GM12878 (cell line): ENCODE data around the gene ARID3A. TPM values are rescaled to one million over a fixed set of nuclear protein-coding genes. Genes with fewer than 3 reads are reported as not detected.

Experiments
- CEBPZ ChIP-seq: fragments of 150-350 bp; IDR thresholded peaks from 2 replicates; pipeline ENCODE4 v1.6.1; 2016; ENCODE audit warnings: low read depth, low read length
- CUX1 ChIP-seq: IDR thresholded peaks from 2 replicates; pipeline ENCODE4 v1.6.1; 2012; ENCODE audit warnings: improper control_type of control experiment, low read depth, low read length; ENCODE audit not compliant: insufficient replicate concordance
- EGR1 ChIP-seq, 2 experiments: IDR thresholded peaks; 1 replicate in 1 of 2; 2 replicates in 1 of 2; pipeline ENCODE4 v1.6.1; 2011 to 2012; ENCODE audit warnings: low read depth in 2 of 2, low read length in 2 of 2, borderline replicate concordance in 1 of 2, mild to moderate bottlenecking in 1 of 2, moderate library complexity in 1 of 2
- EP300 ChIP-seq, 2 experiments: fragments of 150-350 bp in 1 of 2; IDR thresholded peaks; 2 replicates each; pipeline ENCODE4 v1.6.1; 2011 to 2012; ENCODE audit warnings: low read depth in 2 of 2, low read length in 2 of 2, borderline replicate concordance in 1 of 2, improper control_type of control experiment in 1 of 2, inconsistent platforms in 1 of 2; ENCODE audit not compliant: control insufficient read depth in 1 of 2
- HDAC2 ChIP-seq: fragments of 200-600 bp; sonication (generic); IDR thresholded peaks from 2 replicates; pipeline ENCODE4 v1.6.1; 2017
- PAX8 ChIP-seq: fragments of 450-650 bp; IDR thresholded peaks from 2 replicates; pipeline ENCODE4 v1.6.1; 2017; ENCODE audit warnings: mild to moderate bottlenecking, moderate library complexity
- PKNOX1 ChIP-seq: fragments of 450-650 bp; IDR thresholded peaks from 2 replicates; pipeline ENCODE4 v1.6.1; 2016; ENCODE audit warnings: mild to moderate bottlenecking
- POLR2AphosphoS5 ChIP-seq: IDR thresholded peaks from 2 replicates; pipeline ENCODE4 v1.6.1; 2011; ENCODE audit warnings: mild to moderate bottlenecking, low read length, inconsistent platforms
- POU2F2 ChIP-seq: IDR thresholded peaks from 3 replicates; pipeline ENCODE4 v1.6.1; 2011; ENCODE audit warnings: low read depth, mild to moderate bottlenecking, low read length, borderline replicate concordance
- SMAD1 ChIP-seq: fragments of 450-650 bp; IDR thresholded peaks from 2 replicates; pipeline ENCODE4 v1.6.1; 2018; ENCODE audit warnings: mild to moderate bottlenecking, low read depth; ENCODE audit not compliant: partially characterized antibody
- TAF1 ChIP-seq: IDR thresholded peaks from 2 replicates; pipeline ENCODE4 v1.6.1; 2011; ENCODE audit warnings: mild to moderate bottlenecking, low read depth, low read length, borderline replicate concordance
- ZBTB11 ChIP-seq: fragments of 450-650 bp; formaldehyde crosslinking; IDR thresholded peaks from 2 replicates; pipeline ENCODE4 v1.5.0; 2022; ENCODE audit warnings: mild to moderate bottlenecking, missing genetic modification characterization
- ZNF622 ChIP-seq: fragments of 450-650 bp; IDR thresholded peaks from 2 replicates; pipeline ENCODE4 v1.6.1; 2017; ENCODE audit warnings: mild to moderate bottlenecking, inconsistent platforms
- polyA plus RNA-seq, 11 experiments: library from polyadenylated mRNA; depleted of rRNA in 4 of 11; unstranded in 6 of 11; stranded (reverse) in 5 of 11; fragments of >200 nt; fragmentation: Nextera tagmentation in 4 of 11; fragmentation: Illumina TruSeq in 1 of 11; extraction: Ambion mirVana in 4 of 11; extraction: Trizol in 1 of 11; gene quantifications; 1 replicate in 1 of 11; 2 replicates in 10 of 11; pipeline versions ENCODE4 v1.2.1 to v1.2.3, GENCODE V29; 2011 to 2016; ENCODE audit warnings: inconsistent platforms in 2 of 11, missing spikeins in 2 of 11, low read depth in 1 of 11
- total RNA-seq, 4 experiments: library from RNA; depleted of rRNA in 3 of 4; stranded (reverse); fragments of >200 nt in 3 of 4; fragmentation: Illumina TruSeq in 1 of 4; extraction: Trizol in 1 of 4; gene quantifications; 2 replicates each; pipeline versions ENCODE4 v1.2.1 to v1.2.3, GENCODE V29; 2013 to 2021

The ARID3A gene
- total and polyA plus RNA-seq, 10 of the 15 experiments (the other 5 are each of a cell fraction or from before 2014, with no cell fraction given): 0.76 to 70.0 (median 16.7) TPM

- TF ChIP-seq CEBPZ: no peak
- TF ChIP-seq SMAD1: no peak
- no peak for TF ChIP-seq POU2F2
- TF ChIP-seq EGR1 (IDR thresholded peaks at IDR 0.05; ENCODE audit: borderline replicate concordance in 1 of 2, low read depth in 2 of 2, low read length in 2 of 2): 0 out of 3 replicates have a peak, but pooled peaks of 1 of the 2 experiments have one; percentile 2
- TF ChIP-seq ZNF622: no peak
- TF ChIP-seq EP300 (IDR thresholded peaks at IDR 0.05; ENCODE audit: borderline replicate concordance in 1 of 2, control insufficient read depth in 1 of 2, low read depth in 2 of 2, low read length in 2 of 2): no peak
- TF ChIP-seq ZBTB11: no peak
- TF ChIP-seq POLR2AphosphoS5: peak; percentile 64; the same call in 1 of the 2 replicates
- TF ChIP-seq TAF1: 0 out of 2 replicates have a peak, but pooled peaks have one; percentile 64
- TF ChIP-seq HDAC2: no peak
- TF ChIP-seq CUX1: no peak
- TF ChIP-seq PKNOX1: no peak
- no peak for TF ChIP-seq PAX8
Observed at GRCh38 chr19:984165-984967, 58.5 kb downstream of the ARID3A start, which contains the start of gene WDR18 (continued).
